WI38 (cell line): ENCODE data around the gene BRCA1.

ENCODE experiments used
- H3K4me3 ChIP-seq: 2 replicates; pipeline ENCODE4 v1.5.1; 2011; ENCODE audit warnings: low read depth, mild to moderate bottlenecking, control low read depth, low read length
- TF ChIP-seq, protein P1 (sequence below): IDR thresholded peaks from 2 replicates; pipeline ENCODE4 v1.5.1; 2012; ENCODE audit warnings: low read depth, mild to moderate bottlenecking, control low read depth, low read length

Gene BRCA1

DNA sequence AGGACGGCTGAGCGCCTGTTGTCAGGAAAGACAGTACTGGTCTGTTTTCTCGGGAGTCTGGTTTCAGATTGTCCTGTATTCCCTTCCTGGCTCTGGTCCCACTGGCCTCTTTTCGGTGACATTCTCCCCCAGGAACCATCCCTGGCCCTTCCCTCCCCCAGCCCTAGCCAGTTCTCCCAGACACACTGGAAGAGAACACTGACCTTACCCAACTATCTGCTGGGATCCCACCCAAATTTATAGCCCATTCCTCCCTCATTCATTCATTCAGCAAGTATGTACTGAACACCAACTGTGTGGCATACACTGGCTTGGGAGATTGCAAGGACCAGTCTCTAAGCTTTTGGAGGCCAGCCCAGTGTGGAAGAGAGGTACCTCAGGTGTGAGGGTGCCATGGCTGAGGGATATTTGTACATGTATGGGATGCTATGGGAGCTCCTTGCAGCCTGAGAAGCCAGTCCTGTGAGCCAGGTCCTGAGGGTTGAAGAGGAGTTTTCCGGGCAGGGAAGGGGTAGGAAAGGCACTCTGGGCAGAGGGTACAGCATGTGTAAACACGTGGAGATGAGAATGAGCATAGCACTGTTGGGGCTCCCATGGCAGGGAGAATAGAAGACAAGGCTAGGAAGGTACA, 94.9 kb downstream of the BRCA1 start:
- no peak overlapping the region for H3K4me3 ChIP-seq
- TF ChIP-seq, protein P1, sequence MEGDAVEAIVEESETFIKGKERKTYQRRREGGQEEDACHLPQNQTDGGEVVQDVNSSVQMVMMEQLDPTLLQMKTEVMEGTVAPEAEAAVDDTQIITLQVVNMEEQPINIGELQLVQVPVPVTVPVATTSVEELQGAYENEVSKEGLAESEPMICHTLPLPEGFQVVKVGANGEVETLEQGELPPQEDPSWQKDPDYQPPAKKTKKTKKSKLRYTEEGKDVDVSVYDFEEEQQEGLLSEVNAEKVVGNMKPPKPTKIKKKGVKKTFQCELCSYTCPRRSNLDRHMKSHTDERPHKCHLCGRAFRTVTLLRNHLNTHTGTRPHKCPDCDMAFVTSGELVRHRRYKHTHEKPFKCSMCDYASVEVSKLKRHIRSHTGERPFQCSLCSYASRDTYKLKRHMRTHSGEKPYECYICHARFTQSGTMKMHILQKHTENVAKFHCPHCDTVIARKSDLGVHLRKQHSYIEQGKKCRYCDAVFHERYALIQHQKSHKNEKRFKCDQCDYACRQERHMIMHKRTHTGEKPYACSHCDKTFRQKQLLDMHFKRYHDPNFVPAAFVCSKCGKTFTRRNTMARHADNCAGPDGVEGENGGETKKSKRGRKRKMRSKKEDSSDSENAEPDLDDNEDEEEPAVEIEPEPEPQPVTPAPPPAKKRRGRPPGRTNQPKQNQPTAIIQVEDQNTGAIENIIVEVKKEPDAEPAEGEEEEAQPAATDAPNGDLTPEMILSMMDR = no peak

DNA sequence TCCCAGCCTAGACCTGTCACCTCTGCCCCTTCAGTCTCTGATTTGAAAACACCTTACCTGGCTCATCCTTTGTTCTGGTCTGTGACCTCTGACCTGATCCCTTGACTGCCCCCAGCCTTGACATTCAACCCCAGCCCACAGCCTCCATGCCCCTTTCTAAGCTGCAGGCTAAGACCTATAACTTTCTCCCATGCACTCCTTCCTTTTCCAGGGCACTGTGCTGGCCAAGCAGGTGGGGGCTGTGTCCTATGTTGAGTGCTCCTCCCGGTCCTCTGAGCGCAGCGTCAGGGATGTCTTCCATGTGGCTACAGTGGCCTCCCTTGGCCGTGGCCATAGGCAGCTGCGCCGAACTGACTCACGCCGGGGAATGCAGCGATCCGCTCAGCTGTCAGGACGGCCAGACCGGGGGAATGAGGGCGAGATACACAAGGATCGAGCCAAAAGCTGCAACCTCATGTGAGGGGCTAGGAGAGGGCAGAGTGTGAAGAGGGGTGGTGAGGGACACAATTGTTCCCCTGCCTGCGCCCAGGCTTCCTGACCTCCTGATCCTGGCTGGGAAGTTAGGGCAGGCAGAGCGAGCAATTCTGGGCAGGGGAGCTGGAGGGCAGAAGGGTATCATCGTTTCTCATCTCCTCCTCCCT, 96.8 kb downstream of the BRCA1 start:
- H3K4me3 ChIP-seq = no peak overlapping the region
- TF ChIP-seq, protein P1 = no peak

GRCh38 chr17:43027091-43028032, 97.8 kb downstream of the BRCA1 start:
- TF ChIP-seq, protein P1 = no peak
- no peak overlapping the region for H3K4me3 ChIP-seq

DNA sequence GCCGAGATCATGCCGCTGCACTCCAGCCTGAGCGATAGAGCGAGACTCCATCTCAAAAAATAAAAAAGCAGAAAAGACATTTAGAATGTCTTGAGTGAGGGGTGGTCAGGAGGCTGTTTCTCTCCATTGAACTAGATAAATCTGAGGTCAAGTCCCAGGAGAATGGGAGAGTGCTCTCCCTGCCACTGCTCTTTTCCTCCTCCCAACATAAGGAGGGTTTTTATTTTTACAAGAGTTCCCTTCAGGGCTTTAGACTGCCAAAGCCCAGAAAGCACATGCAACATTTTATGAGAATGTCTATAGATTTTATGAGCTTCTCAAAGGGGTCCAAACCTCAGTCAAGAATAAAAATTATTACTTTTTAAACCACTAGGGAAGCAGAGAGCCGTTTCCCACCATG, 98.6 kb downstream of the BRCA1 start:
- H3K4me3 ChIP-seq = no peak overlapping the region

DNA sequence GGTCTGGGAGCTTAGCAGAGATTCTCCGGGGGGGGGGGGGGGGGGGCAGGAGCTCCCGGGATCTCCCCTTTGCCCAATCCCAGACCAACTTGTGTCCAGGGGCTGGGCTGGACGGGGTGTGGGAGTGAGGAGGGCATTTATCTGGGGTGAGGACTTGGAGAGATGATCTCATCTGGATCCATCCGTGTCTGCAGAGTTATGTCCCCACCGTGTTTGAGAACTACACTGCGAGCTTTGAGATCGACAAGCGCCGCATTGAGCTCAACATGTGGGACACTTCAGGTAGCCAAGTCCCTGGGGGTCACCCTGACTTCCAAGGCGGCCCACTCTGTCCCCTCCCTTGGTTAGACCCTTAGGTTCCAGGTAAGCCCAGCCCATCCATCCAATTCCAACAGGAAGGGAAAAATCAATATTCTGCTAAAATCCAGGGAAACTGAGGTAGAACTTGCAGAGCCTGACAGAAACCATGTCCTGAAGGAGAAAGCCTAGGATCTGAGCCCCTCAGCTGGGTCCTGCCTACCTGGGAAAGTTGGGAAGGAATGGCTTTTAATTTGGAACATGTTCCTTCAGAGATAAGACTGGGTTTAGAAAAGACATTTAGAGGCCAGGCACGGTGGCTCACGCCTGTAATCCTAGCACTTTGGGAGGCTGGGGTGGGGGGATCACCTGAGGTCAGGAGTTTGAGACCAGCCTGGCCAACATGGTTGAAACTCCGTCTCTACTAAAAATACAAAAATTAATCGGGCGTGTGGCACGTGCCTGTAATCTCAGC, 99.2 kb downstream of the BRCA1 start:
- no peak overlapping the region for H3K4me3 ChIP-seq
- TF ChIP-seq, protein P1 = no peak

More for the DNA sequence above, 98.6 kb downstream of the BRCA1 start:
- TF ChIP-seq, protein P1 = no peak

GRCh38 chr17:43025290-43025657, 99.9 kb downstream of the BRCA1 start:
- TF ChIP-seq, protein P1 = no peak
- peak overlapping the region; percentile 39 for H3K4me3 ChIP-seq
